WTC11 (cell line): ENCODE measurements around the gene SCAANT1. TPM values are rescaled to one million over a fixed set of nuclear protein-coding genes. Genes with fewer than 3 reads are reported as not detected.
A peak's percentile ranks its signal among the peaks of the same experiment; 100 is the strongest.

Source experiments
- ATAC-seq: fragments of 200-7000 bp; cut with Tn5 transposase; 2 replicates; pipeline ENCODE4 v1.10.0; 2021; ENCODE audit warnings: mild to moderate bottlenecking, moderate library complexity
- CTCF ChIA-PET: fragments of 300-600 bp; sonication (Branson Sonifier 250); formaldehyde crosslinking; loops from one replicate; lab custom pipeline; 2021; ENCODE audit warnings: antibody characterized with exemption; lab: Charles Lee
- POLR2A ChIA-PET: fragments of 350-600 bp; sonication (Branson Sonifier 250); formaldehyde crosslinking; loops from one replicate; lab custom pipeline; 2021; ENCODE audit warnings: antibody characterized with exemption; lab: Charles Lee
- DNase-seq: peaks from one replicate; pipeline ENCODE4 v3.0.0; 2021; ENCODE audit warnings: low spot score
- H3K27ac Mint-ChIP-seq: 2 replicates; pipeline ENCODE4 v1.8.0; 2021; ENCODE audit warnings: mixed read lengths
- H3K27me3 Mint-ChIP-seq: 2 replicates; pipeline ENCODE4 v1.8.0; 2021; ENCODE audit warnings: low read depth, mild to moderate bottlenecking, moderate library complexity, mixed read lengths
- H3K36me3 Mint-ChIP-seq: 2 replicates; pipeline ENCODE4 v1.8.0; 2021; ENCODE audit warnings: mixed read lengths
- H3K4me1 Mint-ChIP-seq: 2 replicates; pipeline ENCODE4 v1.8.0; 2022; ENCODE audit warnings: mixed read lengths
- H3K4me3 Mint-ChIP-seq: 2 replicates; pipeline ENCODE4 v1.8.0; 2021; ENCODE audit warnings: mild to moderate bottlenecking, moderate library complexity, mixed read lengths
- H3K9me3 Mint-ChIP-seq: 2 replicates; pipeline ENCODE4 v1.8.0; 2021; ENCODE audit warnings: mixed read lengths
- HMGA2 ChIP-seq: fragments of 250-450 bp; sonication (Bioruptor Pico); IDR thresholded peaks from 2 replicates; pipeline ENCODE4 v1.4.0; 2021; ENCODE audit warnings: mild to moderate bottlenecking, moderate library complexity
- JAZF1 ChIP-seq: fragments of 250-450 bp; sonication (Bioruptor Pico); IDR thresholded peaks from 2 replicates; pipeline ENCODE4 v1.9.0; 2021; ENCODE audit warnings: moderate library complexity, mild to moderate bottlenecking, inconsistent platforms
- OVOL2 ChIP-seq: fragments of 250-450 bp; sonication (Bioruptor Pico); IDR thresholded peaks from 2 replicates; pipeline ENCODE4 v1.9.0; 2021; ENCODE audit warnings: mild to moderate bottlenecking, borderline replicate concordance
- TCF7 ChIP-seq: sonication (generic); formaldehyde crosslinking; IDR thresholded peaks from 2 replicates; pipeline ENCODE4 v1.8.0; 2022; ENCODE audit warnings: mild to moderate bottlenecking, low read depth, missing genetic modification reagents, moderate library complexity
- ZNF219 ChIP-seq: sonication (generic); formaldehyde crosslinking; IDR thresholded peaks from 2 replicates; pipeline ENCODE4 v1.8.0; 2023; ENCODE audit warnings: missing genetic modification reagents, mild to moderate bottlenecking, borderline replicate concordance
- ZNF232 ChIP-seq: sonication (generic); formaldehyde crosslinking; IDR thresholded peaks from 2 replicates; pipeline ENCODE4 v1.8.0; 2022; ENCODE audit warnings: mild to moderate bottlenecking, missing genetic modification reagents
- ZNF263 ChIP-seq: sonication (generic); formaldehyde crosslinking; IDR thresholded peaks from 2 replicates; pipeline ENCODE4 v1.8.1; 2022; ENCODE audit warnings: low read depth, mild to moderate bottlenecking, moderate library complexity, missing genetic modification reagents
- total RNA-seq: library from RNA; stranded (reverse); gene quantifications from 3 replicates; pipeline ENCODE4 v1.2.3, GENCODE V29; 2021
- TF ChIP-seq, protein P1 (sequence below): sonication (generic); formaldehyde crosslinking; IDR thresholded peaks from 2 replicates; pipeline ENCODE4 v1.8.1; 2023; ENCODE audit warnings: mild to moderate bottlenecking, missing genetic modification reagents, moderate library complexity
- TF ChIP-seq, protein P2 (sequence below): sonication (generic); formaldehyde crosslinking; IDR thresholded peaks from 2 replicates; pipeline ENCODE4 v1.8.1; 2022; ENCODE audit warnings: mild to moderate bottlenecking, missing genetic modification reagents, moderate library complexity, borderline replicate concordance
- TF ChIP-seq, protein P3 (sequence below): sonication (generic); formaldehyde crosslinking; IDR thresholded peaks from 2 replicates; pipeline ENCODE4 v1.8.1; 2022; ENCODE audit warnings: mild to moderate bottlenecking, moderate library complexity, missing genetic modification reagents
- TF ChIP-seq, protein P4 (sequence below): sonication (generic); formaldehyde crosslinking; IDR thresholded peaks from 2 replicates; pipeline ENCODE4 v1.8.1; 2022; ENCODE audit warnings: low read depth, mild to moderate bottlenecking, moderate library complexity, missing genetic modification reagents, borderline replicate concordance
- TF ChIP-seq, protein P5 (sequence below): sonication (generic); formaldehyde crosslinking; IDR thresholded peaks from 2 replicates; pipeline ENCODE4 v1.8.0; 2022; ENCODE audit warnings: mild to moderate bottlenecking, missing genetic modification reagents
- TF ChIP-seq, protein P6 (sequence below): sonication (generic); formaldehyde crosslinking; IDR thresholded peaks from 2 replicates; pipeline ENCODE4 v1.8.0; 2023; ENCODE audit warnings: mild to moderate bottlenecking, missing genetic modification reagents
- TF ChIP-seq, protein P7 (sequence below): fragments of 250-450 bp; sonication (Bioruptor Pico); conservative IDR thresholded peaks from 2 replicates; pipeline ENCODE4 v1.9.0; 2021; ENCODE audit warnings: mild to moderate bottlenecking

SCAANT1 gene
- total RNA-seq, 1 experiment from 2014 or later = 1.3 TPM

DNA sequence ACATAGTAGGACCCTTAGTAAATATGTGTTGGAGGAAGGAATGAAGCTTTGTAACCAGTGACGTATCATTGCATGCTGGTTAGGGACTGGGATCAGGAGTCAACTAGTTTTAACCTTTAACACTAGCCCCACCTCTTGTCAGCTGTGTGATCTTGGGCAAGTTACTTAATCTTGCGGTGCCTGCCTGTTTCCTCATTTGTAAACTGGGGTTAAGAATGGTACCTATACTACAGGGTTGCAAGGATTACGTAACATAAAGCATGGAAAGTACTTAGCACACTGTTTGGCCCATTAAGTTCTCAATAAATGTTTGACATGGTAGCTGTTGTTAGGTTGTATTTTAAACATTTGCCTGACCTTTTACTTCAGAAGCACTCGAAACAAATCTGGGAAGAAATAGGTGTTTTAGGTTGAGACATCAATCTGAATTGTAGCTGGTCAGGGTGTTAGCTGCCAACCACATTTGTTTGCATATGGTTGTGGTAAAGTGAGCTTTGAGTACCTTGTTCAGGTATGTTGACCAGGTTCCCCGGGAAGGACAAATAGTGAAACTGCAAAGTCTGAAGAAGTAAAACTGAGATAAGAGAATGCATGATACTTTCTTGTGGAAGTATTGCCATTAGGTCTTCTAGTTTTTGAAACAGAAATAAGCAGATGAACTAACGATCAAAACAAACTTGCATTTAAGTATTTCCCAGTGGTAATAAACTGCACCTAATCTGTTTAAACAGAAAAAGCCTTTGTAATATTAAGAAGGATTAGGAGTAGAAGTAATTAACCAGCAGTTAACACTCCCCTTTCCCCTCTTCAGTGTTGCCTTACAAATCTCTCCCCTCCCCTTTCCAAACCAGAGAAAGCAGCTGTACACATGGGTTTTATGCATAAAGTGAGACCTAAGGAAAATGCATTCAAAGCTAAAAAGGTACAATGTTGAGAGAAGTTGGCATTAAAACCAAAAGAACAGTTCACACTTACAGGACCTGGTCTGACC, 25.8 kb upstream of the SCAANT1 start:
- Mint-ChIP-seq H3K27me3 (no peaks in the 10 kb centered on the region), H3K4me3 (no peak overlapping the region), H3K36me3 (no peaks in the 10 kb centered on the region), H3K9me3 (no peaks in the 10 kb centered on the region), H3K4me1 (peaks cover 49% of the 10 kb centered on the region), H3K27ac (no peak overlapping the region)
- peak; percentile 50; the same call in 1 of the 2 replicates for ATAC-seq
- ChIA-PET POLR2A (interaction anchor here (1.5 kb wide), 1 partner anchor 85 kb away, joined by 3 read pairs; no protein-coding TSS in a partner anchor), CTCF (interaction anchor here (0.8 kb wide), 1 partner anchor 24 kb away, joined by 3 read pairs; no protein-coding TSS in a partner anchor)
- no peak for DNase-seq
- TF ChIP-seq JAZF1 (CRISPR knock-in tag) = no peak
- no peak for TF ChIP-seq ZNF219
- TF ChIP-seq, protein P1, sequence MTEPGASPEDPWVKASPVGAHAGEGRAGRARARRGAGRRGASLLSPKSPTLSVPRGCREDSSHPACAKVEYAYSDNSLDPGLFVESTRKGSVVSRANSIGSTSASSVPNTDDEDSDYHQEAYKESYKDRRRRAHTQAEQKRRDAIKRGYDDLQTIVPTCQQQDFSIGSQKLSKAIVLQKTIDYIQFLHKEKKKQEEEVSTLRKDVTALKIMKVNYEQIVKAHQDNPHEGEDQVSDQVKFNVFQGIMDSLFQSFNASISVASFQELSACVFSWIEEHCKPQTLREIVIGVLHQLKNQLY = no peak
- TF ChIP-seq, protein P2, sequence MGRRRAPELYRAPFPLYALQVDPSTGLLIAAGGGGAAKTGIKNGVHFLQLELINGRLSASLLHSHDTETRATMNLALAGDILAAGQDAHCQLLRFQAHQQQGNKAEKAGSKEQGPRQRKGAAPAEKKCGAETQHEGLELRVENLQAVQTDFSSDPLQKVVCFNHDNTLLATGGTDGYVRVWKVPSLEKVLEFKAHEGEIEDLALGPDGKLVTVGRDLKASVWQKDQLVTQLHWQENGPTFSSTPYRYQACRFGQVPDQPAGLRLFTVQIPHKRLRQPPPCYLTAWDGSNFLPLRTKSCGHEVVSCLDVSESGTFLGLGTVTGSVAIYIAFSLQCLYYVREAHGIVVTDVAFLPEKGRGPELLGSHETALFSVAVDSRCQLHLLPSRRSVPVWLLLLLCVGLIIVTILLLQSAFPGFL (CRISPR knock-in tag) = no peak
- TF ChIP-seq, protein P3, sequence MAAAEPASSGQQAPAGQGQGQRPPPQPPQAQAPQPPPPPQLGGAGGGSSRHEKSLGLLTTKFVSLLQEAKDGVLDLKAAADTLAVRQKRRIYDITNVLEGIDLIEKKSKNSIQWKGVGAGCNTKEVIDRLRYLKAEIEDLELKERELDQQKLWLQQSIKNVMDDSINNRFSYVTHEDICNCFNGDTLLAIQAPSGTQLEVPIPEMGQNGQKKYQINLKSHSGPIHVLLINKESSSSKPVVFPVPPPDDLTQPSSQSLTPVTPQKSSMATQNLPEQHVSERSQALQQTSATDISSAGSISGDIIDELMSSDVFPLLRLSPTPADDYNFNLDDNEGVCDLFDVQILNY (CRISPR knock-in tag) = no peak
- no peak for TF ChIP-seq OVOL2 (CRISPR knock-in tag)
- TF ChIP-seq, protein P4, sequence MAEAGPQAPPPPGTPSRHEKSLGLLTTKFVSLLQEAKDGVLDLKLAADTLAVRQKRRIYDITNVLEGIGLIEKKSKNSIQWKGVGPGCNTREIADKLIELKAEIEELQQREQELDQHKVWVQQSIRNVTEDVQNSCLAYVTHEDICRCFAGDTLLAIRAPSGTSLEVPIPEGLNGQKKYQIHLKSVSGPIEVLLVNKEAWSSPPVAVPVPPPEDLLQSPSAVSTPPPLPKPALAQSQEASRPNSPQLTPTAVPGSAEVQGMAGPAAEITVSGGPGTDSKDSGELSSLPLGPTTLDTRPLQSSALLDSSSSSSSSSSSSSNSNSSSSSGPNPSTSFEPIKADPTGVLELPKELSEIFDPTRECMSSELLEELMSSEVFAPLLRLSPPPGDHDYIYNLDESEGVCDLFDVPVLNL (CRISPR knock-in tag) = no peak
- TF ChIP-seq ZNF263 (CRISPR knock-in tag) = no peak
- TF ChIP-seq, protein P5, sequence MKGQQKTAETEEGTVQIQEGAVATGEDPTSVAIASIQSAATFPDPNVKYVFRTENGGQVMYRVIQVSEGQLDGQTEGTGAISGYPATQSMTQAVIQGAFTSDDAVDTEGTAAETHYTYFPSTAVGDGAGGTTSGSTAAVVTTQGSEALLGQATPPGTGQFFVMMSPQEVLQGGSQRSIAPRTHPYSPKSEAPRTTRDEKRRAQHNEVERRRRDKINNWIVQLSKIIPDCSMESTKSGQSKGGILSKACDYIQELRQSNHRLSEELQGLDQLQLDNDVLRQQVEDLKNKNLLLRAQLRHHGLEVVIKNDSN = no peak
- no peak for TF ChIP-seq ZNF232
- TF ChIP-seq, protein P6, sequence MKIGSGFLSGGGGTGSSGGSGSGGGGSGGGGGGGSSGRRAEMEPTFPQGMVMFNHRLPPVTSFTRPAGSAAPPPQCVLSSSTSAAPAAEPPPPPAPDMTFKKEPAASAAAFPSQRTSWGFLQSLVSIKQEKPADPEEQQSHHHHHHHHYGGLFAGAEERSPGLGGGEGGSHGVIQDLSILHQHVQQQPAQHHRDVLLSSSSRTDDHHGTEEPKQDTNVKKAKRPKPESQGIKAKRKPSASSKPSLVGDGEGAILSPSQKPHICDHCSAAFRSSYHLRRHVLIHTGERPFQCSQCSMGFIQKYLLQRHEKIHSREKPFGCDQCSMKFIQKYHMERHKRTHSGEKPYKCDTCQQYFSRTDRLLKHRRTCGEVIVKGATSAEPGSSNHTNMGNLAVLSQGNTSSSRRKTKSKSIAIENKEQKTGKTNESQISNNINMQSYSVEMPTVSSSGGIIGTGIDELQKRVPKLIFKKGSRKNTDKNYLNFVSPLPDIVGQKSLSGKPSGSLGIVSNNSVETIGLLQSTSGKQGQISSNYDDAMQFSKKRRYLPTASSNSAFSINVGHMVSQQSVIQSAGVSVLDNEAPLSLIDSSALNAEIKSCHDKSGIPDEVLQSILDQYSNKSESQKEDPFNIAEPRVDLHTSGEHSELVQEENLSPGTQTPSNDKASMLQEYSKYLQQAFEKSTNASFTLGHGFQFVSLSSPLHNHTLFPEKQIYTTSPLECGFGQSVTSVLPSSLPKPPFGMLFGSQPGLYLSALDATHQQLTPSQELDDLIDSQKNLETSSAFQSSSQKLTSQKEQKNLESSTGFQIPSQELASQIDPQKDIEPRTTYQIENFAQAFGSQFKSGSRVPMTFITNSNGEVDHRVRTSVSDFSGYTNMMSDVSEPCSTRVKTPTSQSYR (CRISPR knock-in tag) = no peak
- no peak for TF ChIP-seq HMGA2 (CRISPR knock-in tag)
- TF ChIP-seq TCF7 (CRISPR knock-in tag) = no peak
- TF ChIP-seq, protein P7, sequence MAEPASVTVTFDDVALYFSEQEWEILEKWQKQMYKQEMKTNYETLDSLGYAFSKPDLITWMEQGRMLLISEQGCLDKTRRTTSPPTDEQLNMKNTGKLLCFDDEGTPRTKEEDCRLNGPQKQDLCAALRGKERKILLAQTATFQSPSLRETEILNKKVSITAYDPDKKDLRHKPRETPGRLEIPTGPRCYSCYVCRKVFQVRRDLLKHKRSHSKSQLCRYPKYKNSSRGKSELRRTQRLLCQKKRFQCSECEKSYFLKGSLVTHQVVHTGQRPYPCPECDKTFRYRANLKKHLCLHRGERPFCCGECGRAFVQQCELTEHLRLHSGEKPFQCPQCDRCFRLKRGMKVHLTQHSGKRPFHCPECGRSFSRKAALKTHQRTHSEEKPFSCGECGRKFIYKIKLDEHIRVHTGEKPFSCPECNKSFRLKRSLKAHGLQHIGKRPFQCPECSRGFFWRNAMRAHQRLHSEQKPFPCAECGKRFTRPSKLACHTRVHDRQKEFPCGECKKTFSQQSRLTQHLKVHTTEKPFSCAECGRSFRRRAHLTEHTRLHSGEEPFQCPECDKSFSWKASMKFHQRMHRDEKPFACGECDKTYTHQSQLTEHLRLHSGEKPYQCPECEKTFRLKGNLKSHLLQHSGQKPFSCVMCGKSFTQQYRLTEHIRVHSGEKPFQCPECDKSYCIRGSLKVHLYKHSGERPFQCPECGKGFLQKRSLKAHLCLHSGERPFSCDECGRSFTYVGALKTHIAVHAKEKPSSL (CRISPR knock-in tag) = no peak
